ENCODE data around the gene CMIP.

Gene CMIP

DNA sequence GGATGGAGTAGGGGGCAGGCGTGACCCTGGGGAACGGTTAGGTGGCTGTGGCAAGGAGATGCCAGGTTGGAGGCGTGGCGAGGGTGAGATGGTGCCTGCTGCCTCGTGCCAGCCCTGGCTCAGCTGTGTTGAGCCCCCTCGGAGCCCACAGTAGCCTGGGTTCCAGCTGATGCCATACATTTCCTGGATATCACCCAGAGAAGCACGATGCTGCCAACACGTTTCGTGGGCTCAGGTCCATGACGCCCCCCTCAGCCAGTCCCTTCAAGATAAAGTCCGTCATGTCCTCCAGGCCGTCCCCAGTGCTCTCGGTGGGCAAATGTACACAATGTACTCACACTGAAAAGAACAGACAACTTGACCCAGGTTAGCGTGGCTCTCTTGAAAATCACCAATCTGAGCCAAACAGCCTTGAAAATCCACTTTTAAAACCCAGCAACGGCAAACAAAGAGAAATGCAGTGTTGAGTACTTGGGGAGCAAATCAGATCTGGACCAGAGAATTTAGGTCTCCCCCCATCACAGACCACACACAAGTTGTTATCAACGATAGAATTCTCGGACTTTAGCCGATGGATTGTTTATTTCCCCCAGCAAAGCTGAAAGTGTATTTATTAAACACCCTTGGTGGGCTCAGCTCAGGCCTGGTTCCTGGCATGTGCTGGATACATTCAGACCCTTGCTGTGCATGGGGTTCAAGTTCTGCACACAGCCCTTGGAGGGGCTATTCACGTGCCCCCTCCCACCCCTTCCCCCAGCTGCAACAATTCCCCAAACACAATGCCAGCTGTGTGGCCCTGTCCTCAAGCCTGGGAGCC is 231.7 kb downstream of the CMIP start:
- Histone ChIP-seq H3K36me3 (replicated peaks) (peaks cover 17% of the 10 kb centered on the region), H3K4me3 (ENCODE audit: low read depth, low read length) (no peak overlapping the region), H3K27me3 (replicated peaks) (no peaks in the 10 kb centered on the region), H3K27ac (no peak overlapping the region)
- TF ChIP-seq, protein P1, sequence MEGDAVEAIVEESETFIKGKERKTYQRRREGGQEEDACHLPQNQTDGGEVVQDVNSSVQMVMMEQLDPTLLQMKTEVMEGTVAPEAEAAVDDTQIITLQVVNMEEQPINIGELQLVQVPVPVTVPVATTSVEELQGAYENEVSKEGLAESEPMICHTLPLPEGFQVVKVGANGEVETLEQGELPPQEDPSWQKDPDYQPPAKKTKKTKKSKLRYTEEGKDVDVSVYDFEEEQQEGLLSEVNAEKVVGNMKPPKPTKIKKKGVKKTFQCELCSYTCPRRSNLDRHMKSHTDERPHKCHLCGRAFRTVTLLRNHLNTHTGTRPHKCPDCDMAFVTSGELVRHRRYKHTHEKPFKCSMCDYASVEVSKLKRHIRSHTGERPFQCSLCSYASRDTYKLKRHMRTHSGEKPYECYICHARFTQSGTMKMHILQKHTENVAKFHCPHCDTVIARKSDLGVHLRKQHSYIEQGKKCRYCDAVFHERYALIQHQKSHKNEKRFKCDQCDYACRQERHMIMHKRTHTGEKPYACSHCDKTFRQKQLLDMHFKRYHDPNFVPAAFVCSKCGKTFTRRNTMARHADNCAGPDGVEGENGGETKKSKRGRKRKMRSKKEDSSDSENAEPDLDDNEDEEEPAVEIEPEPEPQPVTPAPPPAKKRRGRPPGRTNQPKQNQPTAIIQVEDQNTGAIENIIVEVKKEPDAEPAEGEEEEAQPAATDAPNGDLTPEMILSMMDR (IDR thresholded peaks at IDR 0.05; ENCODE audit: low read depth, low read length, missing control alignments) = no peak
- no peak for DNase-seq
- in situ Hi-C loops (cut with HindIII; ENCODE audit: low pct_ligation_motif_present, low sequenced_read_pairs) = no loop called here

DNA sequence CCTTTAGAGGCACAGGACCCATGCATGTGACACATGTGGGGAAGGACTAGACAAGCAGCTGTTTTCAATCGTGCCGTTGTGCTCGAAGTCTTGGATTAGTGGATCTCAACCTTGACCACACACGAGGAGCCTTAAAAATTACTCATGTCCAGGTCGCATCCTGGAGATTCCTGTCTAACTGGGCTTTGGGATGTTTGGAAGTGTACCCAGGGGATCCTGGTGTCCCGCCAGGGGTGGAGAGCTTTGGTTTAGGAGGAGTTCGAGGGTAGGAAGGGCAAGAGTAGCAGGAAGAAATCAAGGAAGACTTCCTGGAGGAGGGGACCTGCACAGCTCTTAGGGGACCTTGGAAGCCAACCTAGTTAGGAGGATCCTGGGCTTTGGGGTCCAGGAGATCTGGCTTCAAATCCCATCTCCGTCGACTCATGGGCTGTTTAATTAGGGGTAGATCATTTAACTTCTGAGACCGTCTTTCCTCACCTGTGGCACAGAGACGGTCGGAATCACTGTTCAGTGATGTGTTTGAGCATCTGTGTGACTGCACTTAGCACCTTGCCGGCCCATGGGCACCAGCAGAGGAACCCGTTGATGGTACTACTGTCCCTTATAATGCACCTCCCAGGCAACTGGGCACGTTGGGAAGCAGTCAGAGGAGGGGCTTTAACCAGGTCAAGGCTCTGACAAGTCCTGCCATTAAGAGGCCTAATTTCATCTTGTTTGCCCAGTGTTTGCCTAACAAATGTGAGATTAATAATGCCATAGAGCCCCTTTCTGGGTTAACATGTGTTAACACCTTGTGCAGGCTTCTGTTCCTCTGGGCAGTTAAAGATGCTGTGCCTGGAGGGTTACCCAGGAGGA is 232.5 kb downstream of the CMIP start:
- TF ChIP-seq, protein P1 (IDR thresholded peaks at IDR 0.05; ENCODE audit: low read depth, low read length, missing control alignments) = no peak
- no peaks in the 10 kb centered on the region for H3K27me3 ChIP-seq (replicated peaks)
- no peak for DNase-seq
- no peak overlapping the region for H3K27ac ChIP-seq
- no peak overlapping the region for H3K4me3 ChIP-seq (ENCODE audit: low read depth, low read length)
- H3K36me3 ChIP-seq (replicated peaks) = peaks cover 15% of the 10 kb centered on the region
- in situ Hi-C loops (cut with HindIII; ENCODE audit: low pct_ligation_motif_present, low sequenced_read_pairs) = no loop called here

DNA sequence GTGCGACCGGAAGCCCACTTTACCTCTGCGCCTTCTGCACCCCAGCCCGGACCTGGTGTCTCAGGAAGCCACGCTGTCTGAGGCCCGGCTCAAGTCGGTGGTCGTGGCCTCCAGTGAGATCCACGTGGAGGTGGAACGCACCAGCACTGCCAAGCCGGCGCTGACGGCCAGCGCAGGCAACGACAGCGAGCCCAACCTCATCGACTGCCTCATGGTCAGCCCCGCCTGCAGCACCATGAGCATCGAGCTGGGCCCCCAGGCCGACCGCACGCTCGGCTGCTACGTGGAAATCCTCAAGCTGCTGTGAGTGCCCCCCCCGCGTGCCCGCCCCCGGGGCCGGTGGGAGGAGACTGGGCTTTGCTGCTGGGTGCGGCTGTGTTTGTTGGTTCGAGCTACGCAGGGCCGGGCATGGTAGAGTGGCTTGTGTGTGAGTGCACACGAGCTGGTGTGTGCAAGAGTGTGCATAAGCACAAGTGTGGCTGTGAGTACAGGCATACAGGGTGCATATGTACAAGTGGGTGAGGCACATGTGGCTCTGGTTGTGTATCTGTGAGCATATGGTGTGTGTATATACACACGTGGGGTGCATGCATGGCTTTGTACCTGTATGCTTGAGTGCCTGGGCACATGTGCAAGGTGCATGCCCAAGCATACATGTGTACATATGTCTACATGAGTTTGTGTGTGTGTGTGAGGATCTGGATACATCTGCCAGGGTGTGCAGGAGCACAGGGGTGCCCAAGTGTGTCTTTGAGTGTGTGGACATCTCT is 233.9 kb downstream of the CMIP start:
- in situ Hi-C loops (cut with HindIII; ENCODE audit: low pct_ligation_motif_present, low sequenced_read_pairs) = no loop called here
- Histone ChIP-seq H3K27me3 (replicated peaks) (no peaks in the 10 kb centered on the region), H3K27ac (no peak overlapping the region), H3K36me3 (replicated peaks) (peaks cover 12% of the 10 kb centered on the region), H3K4me3 (ENCODE audit: low read depth, low read length) (no peak overlapping the region)
- DNase-seq = no peak
- TF ChIP-seq, protein P1 (IDR thresholded peaks at IDR 0.05; ENCODE audit: low read depth, low read length, missing control alignments) = no peak

DNA sequence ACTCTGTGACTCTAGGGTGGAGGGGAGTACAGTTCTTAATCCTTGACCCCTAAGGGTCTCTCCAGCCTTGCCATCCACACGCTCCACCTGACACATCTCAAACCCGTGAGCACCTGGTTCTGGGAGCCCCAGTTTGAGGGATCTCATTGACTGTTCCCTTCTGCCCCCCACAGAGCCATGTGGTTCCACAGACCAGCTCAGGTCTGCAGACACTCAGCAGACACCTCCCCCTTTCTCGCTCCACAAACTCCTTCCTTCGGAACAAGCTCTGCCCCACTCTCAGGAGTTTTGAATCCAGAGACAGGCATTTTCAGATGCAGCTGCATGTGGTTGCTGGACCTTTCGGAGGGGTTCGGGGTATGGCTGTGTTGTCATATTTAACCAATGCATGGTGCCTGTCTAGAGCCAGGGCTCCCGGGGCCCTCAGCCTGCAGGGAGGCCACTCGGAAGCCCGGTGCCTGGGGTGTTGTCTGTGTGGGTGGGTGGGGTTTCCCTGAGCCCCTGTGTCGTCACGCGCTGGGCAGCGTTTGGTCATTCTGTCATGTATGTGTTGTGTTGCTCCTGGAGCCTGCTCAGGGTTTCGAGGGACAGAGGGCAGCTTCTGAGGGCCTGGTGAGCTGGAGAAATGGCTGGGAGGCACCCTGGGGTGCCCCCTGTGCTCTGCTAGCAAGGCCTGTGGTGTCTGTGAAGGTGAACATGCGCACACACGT is 235.3 kb downstream of the CMIP start:
- TF ChIP-seq, protein P1 (IDR thresholded peaks at IDR 0.05; ENCODE audit: low read depth, low read length, missing control alignments) = no peak
- no peaks in the 10 kb centered on the region for H3K27me3 ChIP-seq (replicated peaks)
- peaks cover 12% of the 10 kb centered on the region for H3K36me3 ChIP-seq (replicated peaks)
- in situ Hi-C loops (cut with HindIII; ENCODE audit: low pct_ligation_motif_present, low sequenced_read_pairs) = no loop called here
- H3K27ac ChIP-seq = no peak overlapping the region
- no peak overlapping the region for H3K4me3 ChIP-seq (ENCODE audit: low read depth, low read length)
- DNase-seq = no peak
